ENCODE data around the gene NREP.

NREP gene

GRCh38 chr5:111764019-111764418 is 7.0 kb upstream of the NREP start:
- no peak for DNase-seq

- DNase-seq = no peak
Observed at GRCh38 chr5:111762895-111763294, 5.9 kb upstream of the NREP start.

- no peak for DNase-seq
Observed at GRCh38 chr5:111758284-111758628, 1.3 kb upstream of the NREP start.

GRCh38 chr5:111757355-111758283 is 625 bp upstream of the NREP start:
- peak; percentile 99 for DNase-seq

GRCh38 chr5:111755942-111756381 is 1.0 kb downstream of the NREP start:
- peak; percentile 71 for DNase-seq

GRCh38 chr5:111755345-111755941 is 1.6 kb downstream of the NREP start:
- no peak for DNase-seq

DNA sequence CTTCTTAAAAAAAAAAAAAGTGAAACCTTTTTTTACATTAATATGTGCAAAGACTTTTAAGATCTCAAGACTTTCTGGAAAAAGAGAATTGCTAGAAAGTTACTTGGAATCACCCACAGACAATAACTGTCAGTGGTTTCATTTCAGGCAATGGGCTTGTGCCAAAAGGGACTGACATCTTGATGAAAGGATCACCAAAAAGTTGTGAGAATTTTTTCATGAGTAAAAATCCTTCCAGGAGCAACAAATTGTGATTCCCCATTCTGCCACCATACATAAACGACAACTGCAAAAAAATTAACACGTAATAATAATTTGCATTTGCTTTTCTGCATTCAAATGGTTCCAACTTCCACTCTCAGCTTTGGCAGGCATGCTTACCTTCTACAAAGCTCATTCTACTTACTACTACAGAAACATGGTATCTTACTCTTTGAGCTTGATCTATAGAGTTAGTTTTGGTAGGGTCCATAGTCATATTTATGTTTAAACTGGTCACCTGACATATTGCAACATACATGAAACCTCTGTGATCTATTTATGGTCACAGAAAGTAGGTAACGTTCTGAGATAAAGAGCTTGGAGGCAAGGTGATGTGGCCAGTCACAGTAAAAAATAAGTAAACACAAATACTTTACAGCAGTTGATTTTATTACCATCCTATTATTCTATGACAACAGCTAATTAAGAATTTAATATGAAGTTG is 3.0 kb downstream of the NREP start:
- no peak for DNase-seq

- no peak for DNase-seq
Observed at GRCh38 chr5:111752426-111752965, 4.5 kb downstream of the NREP start.

GRCh38 chr5:111749303-111750026 is 7.5 kb downstream of the NREP start:
- DNase-seq = no peak

DNA sequence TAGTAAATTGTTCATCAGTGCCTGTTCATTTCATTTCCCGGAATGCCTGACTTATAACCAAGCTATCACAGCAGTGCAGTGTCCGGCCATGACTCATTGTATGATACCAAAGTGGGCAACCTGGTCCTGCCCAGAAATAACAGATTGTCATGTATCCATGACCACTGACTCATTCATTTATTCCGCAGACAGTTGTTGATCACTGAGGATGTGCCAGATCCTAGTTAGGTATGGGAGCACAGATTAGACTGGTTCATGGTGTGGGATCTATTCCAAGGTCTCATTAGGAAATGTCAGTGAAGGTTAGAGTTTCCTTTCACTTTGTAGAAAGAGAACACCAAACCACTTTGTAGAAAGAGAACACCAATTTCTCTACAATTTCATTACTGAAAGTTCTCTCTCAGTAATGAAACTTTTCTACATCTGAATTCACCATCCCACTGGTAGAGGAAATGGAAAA is 8.7 kb downstream of the NREP start:
- DNase-seq = peak; percentile 93

DNA sequence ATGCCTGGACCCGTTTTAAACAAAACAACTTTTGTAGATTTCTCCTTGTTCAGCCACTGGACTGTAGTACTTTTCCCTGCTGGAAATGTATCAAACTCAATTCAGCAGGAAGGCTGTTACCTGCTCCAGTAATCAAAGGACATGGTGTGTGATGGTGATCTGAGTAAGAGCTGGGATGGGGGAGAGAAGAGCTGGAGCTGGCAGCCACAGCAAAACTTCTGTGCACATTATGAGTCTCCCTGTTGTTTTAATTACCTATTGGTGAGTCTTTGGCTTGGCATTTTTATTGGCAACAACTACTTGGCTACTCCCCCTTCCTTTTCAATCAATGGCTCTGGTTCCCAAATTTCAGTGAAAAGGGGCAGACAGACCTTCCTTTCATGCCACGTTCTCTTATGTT is 9.7 kb downstream of the NREP start:
- DNase-seq = peak; percentile 65

- no peak for DNase-seq
Observed at GRCh38 chr5:111746791-111747190, 10.2 kb downstream of the NREP start.

DNA sequence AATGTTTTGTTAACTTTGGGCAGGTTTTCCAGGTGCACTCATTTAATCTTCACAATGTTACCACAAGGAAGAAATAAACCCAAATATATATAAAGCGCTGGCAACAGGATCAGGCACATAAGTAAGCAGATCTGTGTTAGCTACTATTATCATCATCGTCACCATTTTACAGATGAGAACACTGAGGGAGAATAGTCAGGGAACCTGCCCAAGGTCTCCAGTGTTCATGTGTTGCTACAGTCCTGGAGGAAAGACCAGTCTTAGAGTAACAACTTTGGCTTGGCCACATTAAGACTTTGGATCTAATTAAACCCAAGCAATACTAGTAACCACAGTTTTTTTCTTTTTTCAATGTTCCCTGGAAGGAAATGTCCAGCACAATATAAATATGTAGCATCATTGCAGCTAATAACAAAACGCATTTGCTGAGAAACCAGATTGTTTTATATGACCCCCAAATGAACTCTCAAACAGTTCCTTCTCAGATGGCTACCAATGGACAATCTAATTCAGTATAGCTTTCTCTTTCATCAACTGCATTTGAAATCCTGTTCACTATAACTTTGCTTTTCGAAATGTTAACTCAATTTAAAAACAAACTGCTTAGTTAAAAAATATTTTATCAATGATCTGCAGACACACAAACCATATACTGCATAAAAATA is 11.8 kb downstream of the NREP start:
- no peak for DNase-seq

- no peak for DNase-seq
Observed at GRCh38 chr5:111744455-111744854, 12.5 kb downstream of the NREP start.

GRCh38 chr5:111743988-111744387 is 13.0 kb downstream of the NREP start:
- peak; percentile 81 for DNase-seq

GRCh38 chr5:111743512-111743911 is 13.5 kb downstream of the NREP start:
- no peak for DNase-seq

- peak; percentile 90 for DNase-seq
Observed at GRCh38 chr5:111742177-111742994, 14.6 kb downstream of the NREP start.

- DNase-seq = no peak
Observed at GRCh38 chr5:111741278-111741677, 15.7 kb downstream of the NREP start.

- DNase-seq = no peak
Observed at GRCh38 chr5:111739416-111739815, 17.6 kb downstream of the NREP start.

GRCh38 chr5:111738118-111738517 is 18.9 kb downstream of the NREP start:
- DNase-seq = no peak

DNA sequence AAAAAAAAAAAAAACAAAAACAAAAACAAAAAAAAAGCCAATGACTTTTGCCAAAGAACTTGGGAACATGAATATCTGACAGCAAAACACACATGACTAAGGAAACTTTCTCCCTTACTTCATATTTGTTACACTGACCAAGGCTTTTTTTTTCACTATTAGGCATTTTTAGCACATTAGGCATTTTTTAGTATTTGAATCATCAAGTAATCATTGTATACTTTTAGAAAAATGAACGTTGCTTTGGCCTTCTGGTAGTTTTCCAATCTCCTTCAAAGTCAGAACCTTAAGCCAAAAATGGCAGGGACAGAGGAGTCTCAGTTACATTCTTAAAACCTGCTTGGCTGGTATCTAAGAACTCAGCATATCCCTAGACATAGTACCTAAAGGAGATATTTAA is 19.3 kb downstream of the NREP start:
- peak; percentile 84 for DNase-seq
